ENCODE measurements around the gene PRSS36. TPM values are rescaled to one million over a fixed set of nuclear protein-coding genes. Genes with fewer than 3 reads are reported as not detected.

The PRSS36 gene
- total and polyA plus RNA-seq, 9 of the 15 experiments (the other 6 are each of a cell fraction or from before 2014, with no cell fraction given), result 0.09 to 1.2 (median 0.54) TPM; not detected in 2

DNA sequence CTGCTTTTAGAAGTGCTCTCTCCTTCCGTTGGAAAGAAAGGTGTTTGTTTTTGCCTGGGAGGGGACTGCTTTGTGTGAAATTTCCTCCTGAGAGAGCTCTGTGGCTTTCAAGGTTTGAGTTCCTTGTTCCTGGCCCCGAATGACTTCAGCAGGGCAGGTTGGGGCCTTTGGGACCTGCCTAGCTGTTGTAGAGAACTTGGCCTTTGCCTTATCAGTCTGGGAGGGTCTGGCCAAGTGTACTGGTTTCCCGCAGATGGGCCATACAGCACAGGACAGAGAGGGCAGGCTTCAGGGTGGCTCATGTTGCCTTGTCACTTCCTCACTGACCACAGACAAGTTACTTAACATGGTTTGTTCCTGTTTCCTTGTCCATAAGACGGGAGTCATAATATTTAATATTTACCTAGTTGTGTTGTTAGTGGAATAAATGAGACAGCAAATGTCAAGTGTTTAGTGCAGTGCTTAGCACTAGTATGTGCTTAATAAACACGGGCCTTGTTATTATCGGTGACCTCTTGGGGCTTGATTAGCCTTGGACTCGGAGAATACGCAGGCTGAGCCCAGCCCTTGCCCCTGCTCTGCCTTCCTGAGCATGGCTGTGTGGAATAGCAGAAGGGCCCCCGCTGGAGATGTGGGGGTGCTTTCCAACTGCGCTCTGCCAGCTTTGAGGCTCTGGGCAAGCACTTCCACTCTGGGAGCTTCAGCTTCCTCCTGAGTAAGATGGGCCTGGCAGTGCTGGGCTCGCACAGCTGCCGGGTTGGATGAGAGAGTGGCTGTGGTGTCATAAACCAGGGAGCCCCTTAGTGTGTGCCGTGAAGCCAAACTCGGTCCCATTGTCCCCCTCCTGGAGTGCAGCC, 20.9 kb downstream of the PRSS36 start (continued):
- TF ChIP-seq CTBP1 (IDR thresholded peaks at IDR 0.05; ENCODE audit: borderline replicate concordance), result peak; percentile 41; the same call in 1 of the 2 replicates
- TF ChIP-seq TEAD1 (CRISPR knock-in tag; IDR thresholded peaks at IDR 0.05), result no peak
- no peak for TF ChIP-seq HDGF (IDR thresholded peaks at IDR 0.05)
- TF ChIP-seq, protein P1, sequence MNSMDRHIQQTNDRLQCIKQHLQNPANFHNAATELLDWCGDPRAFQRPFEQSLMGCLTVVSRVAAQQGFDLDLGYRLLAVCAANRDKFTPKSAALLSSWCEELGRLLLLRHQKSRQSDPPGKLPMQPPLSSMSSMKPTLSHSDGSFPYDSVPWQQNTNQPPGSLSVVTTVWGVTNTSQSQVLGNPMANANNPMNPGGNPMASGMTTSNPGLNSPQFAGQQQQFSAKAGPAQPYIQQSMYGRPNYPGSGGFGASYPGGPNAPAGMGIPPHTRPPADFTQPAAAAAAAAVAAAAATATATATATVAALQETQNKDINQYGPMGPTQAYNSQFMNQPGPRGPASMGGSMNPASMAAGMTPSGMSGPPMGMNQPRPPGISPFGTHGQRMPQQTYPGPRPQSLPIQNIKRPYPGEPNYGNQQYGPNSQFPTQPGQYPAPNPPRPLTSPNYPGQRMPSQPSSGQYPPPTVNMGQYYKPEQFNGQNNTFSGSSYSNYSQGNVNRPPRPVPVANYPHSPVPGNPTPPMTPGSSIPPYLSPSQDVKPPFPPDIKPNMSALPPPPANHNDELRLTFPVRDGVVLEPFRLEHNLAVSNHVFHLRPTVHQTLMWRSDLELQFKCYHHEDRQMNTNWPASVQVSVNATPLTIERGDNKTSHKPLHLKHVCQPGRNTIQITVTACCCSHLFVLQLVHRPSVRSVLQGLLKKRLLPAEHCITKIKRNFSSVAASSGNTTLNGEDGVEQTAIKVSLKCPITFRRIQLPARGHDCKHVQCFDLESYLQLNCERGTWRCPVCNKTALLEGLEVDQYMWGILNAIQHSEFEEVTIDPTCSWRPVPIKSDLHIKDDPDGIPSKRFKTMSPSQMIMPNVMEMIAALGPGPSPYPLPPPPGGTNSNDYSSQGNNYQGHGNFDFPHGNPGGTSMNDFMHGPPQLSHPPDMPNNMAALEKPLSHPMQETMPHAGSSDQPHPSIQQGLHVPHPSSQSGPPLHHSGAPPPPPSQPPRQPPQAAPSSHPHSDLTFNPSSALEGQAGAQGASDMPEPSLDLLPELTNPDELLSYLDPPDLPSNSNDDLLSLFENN (IDR thresholded peaks at IDR 0.05; ENCODE audit: low read depth in 2 of 2, low read length in 2 of 2), result no peak
- TF ChIP-seq ZNF124 (CRISPR knock-in tag; IDR thresholded peaks at IDR 0.05), result no peak
- TF ChIP-seq, protein P2, sequence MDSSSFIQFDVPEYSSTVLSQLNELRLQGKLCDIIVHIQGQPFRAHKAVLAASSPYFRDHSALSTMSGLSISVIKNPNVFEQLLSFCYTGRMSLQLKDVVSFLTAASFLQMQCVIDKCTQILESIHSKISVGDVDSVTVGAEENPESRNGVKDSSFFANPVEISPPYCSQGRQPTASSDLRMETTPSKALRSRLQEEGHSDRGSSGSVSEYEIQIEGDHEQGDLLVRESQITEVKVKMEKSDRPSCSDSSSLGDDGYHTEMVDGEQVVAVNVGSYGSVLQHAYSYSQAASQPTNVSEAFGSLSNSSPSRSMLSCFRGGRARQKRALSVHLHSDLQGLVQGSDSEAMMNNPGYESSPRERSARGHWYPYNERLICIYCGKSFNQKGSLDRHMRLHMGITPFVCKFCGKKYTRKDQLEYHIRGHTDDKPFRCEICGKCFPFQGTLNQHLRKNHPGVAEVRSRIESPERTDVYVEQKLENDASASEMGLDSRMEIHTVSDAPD (CRISPR knock-in tag; IDR thresholded peaks at IDR 0.05), result no peak
- no peak for TF ChIP-seq ZZZ3 (IDR thresholded peaks at IDR 0.05)
- no peak for TF ChIP-seq KAT7 (CRISPR knock-in tag; IDR thresholded peaks at IDR 0.05; ENCODE audit: borderline replicate concordance)
- TF ChIP-seq PTTG1 (tag; IDR thresholded peaks at IDR 0.05; ENCODE audit: low read depth), result no peak
- TF ChIP-seq, protein P3, sequence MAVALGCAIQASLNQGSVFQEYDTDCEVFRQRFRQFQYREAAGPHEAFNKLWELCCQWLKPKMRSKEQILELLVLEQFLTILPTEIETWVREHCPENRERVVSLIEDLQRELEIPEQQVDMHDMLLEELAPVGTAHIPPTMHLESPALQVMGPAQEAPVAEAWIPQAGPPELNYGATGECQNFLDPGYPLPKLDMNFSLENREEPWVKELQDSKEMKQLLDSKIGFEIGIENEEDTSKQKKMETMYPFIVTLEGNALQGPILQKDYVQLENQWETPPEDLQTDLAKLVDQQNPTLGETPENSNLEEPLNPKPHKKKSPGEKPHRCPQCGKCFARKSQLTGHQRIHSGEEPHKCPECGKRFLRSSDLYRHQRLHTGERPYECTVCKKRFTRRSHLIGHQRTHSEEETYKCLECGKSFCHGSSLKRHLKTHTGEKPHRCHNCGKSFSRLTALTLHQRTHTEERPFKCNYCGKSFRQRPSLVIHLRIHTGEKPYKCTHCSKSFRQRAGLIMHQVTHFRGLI (CRISPR knock-in tag; IDR thresholded peaks at IDR 0.05), result no peak
- TF ChIP-seq, protein P4, sequence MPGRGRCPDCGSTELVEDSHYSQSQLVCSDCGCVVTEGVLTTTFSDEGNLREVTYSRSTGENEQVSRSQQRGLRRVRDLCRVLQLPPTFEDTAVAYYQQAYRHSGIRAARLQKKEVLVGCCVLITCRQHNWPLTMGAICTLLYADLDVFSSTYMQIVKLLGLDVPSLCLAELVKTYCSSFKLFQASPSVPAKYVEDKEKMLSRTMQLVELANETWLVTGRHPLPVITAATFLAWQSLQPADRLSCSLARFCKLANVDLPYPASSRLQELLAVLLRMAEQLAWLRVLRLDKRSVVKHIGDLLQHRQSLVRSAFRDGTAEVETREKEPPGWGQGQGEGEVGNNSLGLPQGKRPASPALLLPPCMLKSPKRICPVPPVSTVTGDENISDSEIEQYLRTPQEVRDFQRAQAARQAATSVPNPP (IDR thresholded peaks at IDR 0.05; ENCODE audit: borderline replicate concordance, insufficient read depth, insufficient read length), result no peak
- TF ChIP-seq NCOA2 (IDR thresholded peaks at IDR 0.05; ENCODE audit: partially characterized antibody in 2 of 2), result no peak
- TF ChIP-seq RBM22 (IDR thresholded peaks at IDR 0.05; ENCODE audit: low read depth, low read length, poor library complexity, severe bottlenecking), result no peak
- TF ChIP-seq, protein P5, sequence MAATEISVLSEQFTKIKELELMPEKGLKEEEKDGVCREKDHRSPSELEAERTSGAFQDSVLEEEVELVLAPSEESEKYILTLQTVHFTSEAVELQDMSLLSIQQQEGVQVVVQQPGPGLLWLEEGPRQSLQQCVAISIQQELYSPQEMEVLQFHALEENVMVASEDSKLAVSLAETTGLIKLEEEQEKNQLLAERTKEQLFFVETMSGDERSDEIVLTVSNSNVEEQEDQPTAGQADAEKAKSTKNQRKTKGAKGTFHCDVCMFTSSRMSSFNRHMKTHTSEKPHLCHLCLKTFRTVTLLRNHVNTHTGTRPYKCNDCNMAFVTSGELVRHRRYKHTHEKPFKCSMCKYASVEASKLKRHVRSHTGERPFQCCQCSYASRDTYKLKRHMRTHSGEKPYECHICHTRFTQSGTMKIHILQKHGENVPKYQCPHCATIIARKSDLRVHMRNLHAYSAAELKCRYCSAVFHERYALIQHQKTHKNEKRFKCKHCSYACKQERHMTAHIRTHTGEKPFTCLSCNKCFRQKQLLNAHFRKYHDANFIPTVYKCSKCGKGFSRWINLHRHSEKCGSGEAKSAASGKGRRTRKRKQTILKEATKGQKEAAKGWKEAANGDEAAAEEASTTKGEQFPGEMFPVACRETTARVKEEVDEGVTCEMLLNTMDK (IDR thresholded peaks at IDR 0.05; ENCODE audit: borderline replicate concordance, insufficient read depth, low read depth, low read length, poor library complexity, severe bottlenecking), result no peak

Data from K562 (cell line).